HTR-8/SVneo (cell line): ENCODE data around the gene PLET1.

Experiments
- DNase-seq: peaks from one replicate; pipeline ENCODE4 v3.0.0; 2011; ENCODE audit warnings: low spot score, mixed read lengths; ENCODE audit not compliant: insufficient read length
- FAIRE-seq: peaks from 2 replicates; lab custom pipeline; 2011; peaks lifted over from hg19 to GRCh38; lab: Jason Lieb, UNC

Gene PLET1

GRCh38 chr11:112249871-112250610 is 10.6 kb downstream of the PLET1 start:
- DNase-seq (no peak), FAIRE-seq (peak; percentile 81)

GRCh38 chr11:112248201-112248600 is 12.5 kb downstream of the PLET1 start:
- no peak for FAIRE-seq
- DNase-seq = no peak

- DNase-seq (no peak), FAIRE-seq (peak; percentile 76)
Observed at GRCh38 chr11:112247201-112247600, 13.5 kb downstream of the PLET1 start.

GRCh38 chr11:112241486-112241885 is 19.2 kb downstream of the PLET1 start:
- peak; percentile 66 for FAIRE-seq
- DNase-seq = no peak

- DNase-seq (no peak), FAIRE-seq (no peak)
Observed at GRCh38 chr11:112238041-112238440, 22.6 kb downstream of the PLET1 start.

- FAIRE-seq = peak; percentile 74
- DNase-seq = no peak
Observed at GRCh38 chr11:112237451-112237850, 23.2 kb downstream of the PLET1 start.

- FAIRE-seq (no peak), DNase-seq (no peak)
Observed at GRCh38 chr11:112235750-112236390, 24.8 kb downstream of the PLET1 start.

GRCh38 chr11:112231952-112232351 is 28.7 kb downstream of the PLET1 start:
- DNase-seq (no peak), FAIRE-seq (no peak)

- FAIRE-seq (no peak), DNase-seq (no peak)
Observed at GRCh38 chr11:112229746-112230433, 30.8 kb downstream of the PLET1 start.

- FAIRE-seq = no peak
Observed at GRCh38 chr11:112229159-112229558, 31.5 kb downstream of the PLET1 start.

GRCh38 chr11:112228706-112229105 is 32.0 kb downstream of the PLET1 start:
- no peak for FAIRE-seq

More at GRCh38 chr11:112229159-112229558, 31.5 kb downstream of the PLET1 start:
- DNase-seq = no peak

GRCh38 chr11:112227471-112227870 is 33.2 kb downstream of the PLET1 start:
- no peak for DNase-seq
- FAIRE-seq = no peak

More at GRCh38 chr11:112228706-112229105, 32.0 kb downstream of the PLET1 start:
- no peak for DNase-seq

- no peak for FAIRE-seq
Observed at GRCh38 chr11:112226831-112227401, 33.7 kb downstream of the PLET1 start.

GRCh38 chr11:112226062-112226830 is 34.4 kb downstream of the PLET1 start, which contains the start of gene PTS:
PTS (plus strand) TSS chr11:112226428; CDS start chr11:112226444, 16 bp downstream.
- DNase-seq = peak; percentile 99
- FAIRE-seq = peak; percentile 100

More at GRCh38 chr11:112226831-112227401, 33.7 kb downstream of the PLET1 start:
- DNase-seq = peak; percentile 48

GRCh38 chr11:112225753-112226061 is 35.0 kb downstream of the PLET1 start:
- no peak for FAIRE-seq
- no peak for DNase-seq

- DNase-seq (no peak), FAIRE-seq (no peak)
Observed at GRCh38 chr11:112223754-112224532, 36.7 kb downstream of the PLET1 start.

GRCh38 chr11:112223121-112223520 is 37.5 kb downstream of the PLET1 start:
- no peak for FAIRE-seq
- no peak for DNase-seq

GRCh38 chr11:112222303-112222702 is 38.4 kb downstream of the PLET1 start:
- FAIRE-seq (no peak), DNase-seq (no peak)

- DNase-seq = no peak
Observed at GRCh38 chr11:112221274-112221835, 39.3 kb downstream of the PLET1 start.

More at GRCh38 chr11:112221274-112221835, 39.3 kb downstream of the PLET1 start:
- no peak for FAIRE-seq
